Measurements from ENCODE around the gene APOBEC3G. TPM values are rescaled to one million over a fixed set of nuclear protein-coding genes. Genes with fewer than 3 reads are reported as not detected.
A peak's percentile ranks its signal among the peaks of the same experiment; 100 is the strongest.
"Not testable (repeated sequence)": the region's sequence is repeated elsewhere in the genome, so short reads cannot be mapped to it uniquely, and the experiment has no call there.

The APOBEC3G gene
- polyA plus RNA-seq, 3 donors: 33.3 to 73.6 (median 64.5) TPM

- H3K9ac ChIP-seq (ENCODE audit: insufficient read depth, low read length, poor library complexity, severe bottlenecking); H3K4me1 ChIP-seq (ENCODE audit: control insufficient read depth in 1 of 2, insufficient read depth in 2 of 2, low read length in 2 of 2); H3K9me3 ChIP-seq (replicated peaks in 1 of 2; ENCODE audit: control insufficient read depth in 1 of 2, insufficient read depth in 1 of 2, low read length in 2 of 2); intact Hi-C loops (cut with micrococcal nuclease); H3K27me3 ChIP-seq (ENCODE audit: control insufficient read depth in 2 of 2, insufficient read depth in 2 of 2, low read length in 2 of 2); H3K4me2 ChIP-seq (replicated peaks; ENCODE audit: extremely low read depth, low read length, poor library complexity, severe bottlenecking); H3K27me3 Mint-ChIP-seq (ENCODE audit: low read depth in 3 of 3); H3K79me2 ChIP-seq (ENCODE audit: insufficient read depth, low read length); H3K4me3 ChIP-seq (replicated peaks in 1 of 3; ENCODE audit: low read depth in 2 of 3, low read length in 3 of 3); H3K4me1 Mint-ChIP-seq; H3K36me3 ChIP-seq (replicated peaks in 1 of 2; ENCODE audit: control insufficient read depth in 1 of 2, insufficient read depth in 2 of 2, low read length in 2 of 2); H3K36me3 Mint-ChIP-seq; H4K20me1 ChIP-seq (ENCODE audit: insufficient read depth, low read length); H3K9me3 Mint-ChIP-seq: not testable (repeated sequence)
- peak overlapping the region in 6 of 7 donors; percentile 68 to 88 (median 84) for H3K27ac Mint-ChIP-seq
- peak in 1 of 3 donors; percentile 14 for DNase-seq
- 29% methylated on average over 6 of the region's 8 CpGs for WGBS (ENCODE audit: insufficient coverage)
- H3K4me3 Mint-ChIP-seq: peak overlapping the region in 1 of 2 donors; percentile 54
- H3K27ac ChIP-seq (ENCODE audit: low read depth in 1 of 2, low read length in 2 of 2): peak overlapping the region in 1 of 2 donors; percentile 48
- peak overlapping the region; percentile 50 for H2AFZ ChIP-seq (ENCODE audit: insufficient read depth, low read depth, low read length, poor library complexity, severe bottlenecking)
Observed at GRCh38 chr22:39063904-39064303, 13.2 kb upstream of the APOBEC3G start.

DNA sequence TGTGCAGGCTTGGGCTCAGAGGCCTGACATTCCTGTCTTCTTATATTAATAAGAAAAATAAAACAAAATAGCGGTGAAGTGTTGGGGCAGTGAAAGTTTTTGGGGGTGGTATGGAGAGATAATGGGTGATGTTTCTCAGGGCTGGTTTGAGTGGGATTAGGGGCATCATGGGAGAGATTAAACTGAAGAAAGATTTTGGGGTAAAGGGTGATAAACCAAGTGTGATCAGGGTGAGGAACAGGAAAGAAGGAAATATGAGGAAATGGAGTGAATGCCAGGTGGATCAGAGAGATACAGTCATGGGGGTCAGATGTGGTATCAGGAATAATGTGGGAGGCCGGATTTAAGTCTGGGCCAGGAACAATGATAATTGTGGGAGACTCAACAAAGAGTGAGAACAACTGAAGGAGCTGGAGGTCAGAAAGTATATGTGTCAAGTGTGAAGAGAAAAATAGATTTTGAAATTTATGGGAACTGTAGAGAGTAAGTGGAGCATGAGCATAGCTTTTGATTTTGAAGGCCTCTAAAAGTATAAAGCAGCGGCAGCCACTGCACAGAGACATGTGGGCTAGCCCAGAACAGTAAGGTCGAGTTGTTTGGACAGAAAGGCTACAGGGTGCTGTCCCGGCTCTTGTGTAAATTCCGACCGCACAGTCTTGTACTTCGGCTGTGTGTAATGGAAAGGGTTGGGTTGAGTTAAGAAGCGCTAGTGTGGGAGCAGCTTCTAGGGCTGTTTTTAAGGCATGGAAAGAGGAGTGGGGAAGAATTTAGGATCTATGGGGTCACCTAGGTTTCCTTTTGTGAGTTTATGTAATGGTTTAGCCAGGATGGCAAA lies 10.4 kb upstream of the APOBEC3G start:
- H2AFZ ChIP-seq (ENCODE audit: insufficient read depth, low read depth, low read length, poor library complexity, severe bottlenecking); H3K27ac Mint-ChIP-seq; H3K36me3 Mint-ChIP-seq; H3K36me3 ChIP-seq (replicated peaks in 1 of 2; ENCODE audit: control insufficient read depth in 1 of 2, insufficient read depth in 2 of 2, low read length in 2 of 2); H3K4me3 Mint-ChIP-seq; H3K4me2 ChIP-seq (replicated peaks; ENCODE audit: extremely low read depth, low read length, poor library complexity, severe bottlenecking); H3K27me3 Mint-ChIP-seq (ENCODE audit: low read depth in 3 of 3); H3K9ac ChIP-seq (ENCODE audit: insufficient read depth, low read length, poor library complexity, severe bottlenecking); H4K20me1 ChIP-seq (ENCODE audit: insufficient read depth, low read length); H3K9me3 ChIP-seq (replicated peaks in 1 of 2; ENCODE audit: control insufficient read depth in 1 of 2, insufficient read depth in 1 of 2, low read length in 2 of 2); H3K9me3 Mint-ChIP-seq; DNase-seq; H3K4me1 Mint-ChIP-seq; H3K4me1 ChIP-seq (ENCODE audit: control insufficient read depth in 1 of 2, insufficient read depth in 2 of 2, low read length in 2 of 2); intact Hi-C loops (cut with micrococcal nuclease); H3K4me3 ChIP-seq (replicated peaks in 1 of 3; ENCODE audit: low read depth in 2 of 3, low read length in 3 of 3); H3K27ac ChIP-seq (ENCODE audit: low read depth in 1 of 2, low read length in 2 of 2); H3K79me2 ChIP-seq (ENCODE audit: insufficient read depth, low read length); H3K27me3 ChIP-seq (ENCODE audit: control insufficient read depth in 2 of 2, insufficient read depth in 2 of 2, low read length in 2 of 2): not testable (repeated sequence)
- WGBS (ENCODE audit: insufficient coverage): 94% methylated on average over 5 of the region's 9 CpGs
